ENCODE results near the gene RFXANK.

- no peak for TF ChIP-seq FOXP2 (optimal IDR thresholded peaks at IDR 0.05; ENCODE audit: borderline replicate concordance, extremely low read depth, extremely low read length, insufficient read depth)
- no peak for TF ChIP-seq TAF1 (IDR thresholded peaks at IDR 0.05; ENCODE audit: borderline replicate concordance, insufficient read depth, low read length)
These were observed 34.2 kb upstream of the RFXANK start for GRCh38 chr19:19157808-19158207.
